Uterus (tissue), 2 donors: ENCODE measurements around the gene GLRA1.

ENCODE experiments used
- CTCF ChIP-seq, 4 experiments: fragments of 200-600 bp in 2 of 4; fragments of 450-650 bp in 2 of 4; sonication (generic) in 2 of 4; IDR thresholded peaks; one replicate each; pipeline ENCODE4 v1.5.1; 2016 to 2019; ENCODE audit warnings: antibody characterized with exemption in 4 of 4, mild to moderate bottlenecking in 2 of 4, moderate library complexity in 1 of 4
- POLR2A ChIP-seq, 2 donors: fragments of 450-650 bp; IDR thresholded peaks; one replicate each; pipeline ENCODE4 v1.6.1; 2016; ENCODE audit warnings: antibody characterized with exemption in 2 of 2, mild to moderate bottlenecking in 1 of 2, moderate library complexity in 1 of 2

GRCh38 chr5:151953833-151954232, 29.2 kb upstream of the GLRA1 start:
- TF ChIP-seq POLR2A (IDR thresholded peaks at IDR 0.05) (no peak), CTCF (IDR thresholded peaks at IDR 0.05) (no peak)
